ENCODE measurements around the gene GREM1. TPM values are rescaled to one million over a fixed set of nuclear protein-coding genes. Genes with fewer than 3 reads are reported as not detected.

GREM1 gene
- total and polyA plus RNA-seq, 2 donors (not counting 1 experiment from before 2014, with no cell fraction given) = 364 to 1,863 TPM

DNA sequence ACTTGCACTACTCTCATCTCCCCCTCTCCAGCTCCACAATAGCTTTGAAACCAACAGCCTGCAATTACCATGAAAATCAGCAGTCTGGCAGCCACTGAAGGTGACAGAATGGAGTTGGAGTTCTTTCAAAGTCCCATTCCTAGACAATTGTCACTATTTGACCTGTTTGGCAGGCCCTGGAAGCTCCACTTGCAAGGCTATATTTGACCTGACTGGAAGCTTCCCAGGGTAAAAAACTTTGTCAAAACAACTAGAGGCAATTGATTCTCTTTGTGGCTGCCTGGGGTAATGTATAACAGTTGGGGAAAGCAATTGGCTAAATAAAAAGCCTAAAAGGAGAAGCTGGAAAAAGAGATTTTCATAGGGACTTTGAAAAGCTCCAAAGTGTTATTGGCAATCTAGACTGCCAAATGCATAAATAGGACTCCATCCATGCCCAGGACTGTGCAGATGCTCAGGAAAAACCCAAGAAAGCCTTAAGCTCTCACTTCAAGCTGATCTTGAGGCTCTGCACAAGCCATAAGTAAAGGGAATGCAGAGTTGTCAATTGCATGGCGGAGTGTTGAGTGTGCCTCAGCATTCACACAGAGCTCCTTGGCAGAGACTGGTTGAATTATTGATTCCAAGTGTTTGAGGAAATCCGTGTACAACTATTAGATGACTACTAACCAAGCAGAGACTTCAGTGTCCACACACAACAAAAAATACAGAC lies 18.3 kb downstream of the GREM1 start:
- no peaks in the 10 kb centered on the region for H3K36me3 ChIP-seq (ENCODE audit: control insufficient read depth, insufficient read depth, low read length)
- DNase-seq (ENCODE audit: low read depth in 2 of 2) = no peak

DNA sequence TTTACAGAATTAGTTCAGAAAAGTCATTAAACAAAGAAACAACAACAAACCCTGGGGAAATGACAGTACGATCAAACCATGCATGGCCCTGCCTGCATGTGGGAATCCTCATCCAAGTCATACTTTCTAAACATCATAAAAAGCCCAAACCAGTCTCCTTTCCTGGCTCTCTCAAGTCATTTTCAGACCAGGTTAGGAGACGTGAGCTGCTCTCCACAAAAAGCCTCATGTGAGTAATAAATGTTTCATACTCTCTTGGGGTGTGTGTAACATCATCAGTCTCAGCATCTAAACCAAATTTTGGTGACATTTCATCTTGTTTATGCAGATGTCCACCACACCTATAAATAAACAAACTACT lies 18.9 kb downstream of the GREM1 start:
- TF ChIP-seq CTCF (conservative IDR thresholded peaks at IDR 0.05 in 1 of 2, IDR thresholded peaks at IDR 0.05 in 1 of 2; ENCODE audit: low read depth in 1 of 2, low read length in 2 of 2) (no peak), EZH2 (IDR thresholded peaks at IDR 0.05; ENCODE audit: low read length, missing control alignments) (no peak)
- H2AFZ ChIP-seq (ENCODE audit: low read length) = no peak overlapping the region
- no peak overlapping the region for H3K9ac ChIP-seq (ENCODE audit: insufficient read depth, low read length)
- no peaks in the 10 kb centered on the region for H3K4me1 ChIP-seq (ENCODE audit: control insufficient read depth, extremely low read depth, insufficient read depth, low read length)
- H3K4me3 ChIP-seq (replicated peaks in 1 of 4; ENCODE audit: control extremely low read depth in 1 of 4, insufficient read depth in 1 of 4, low read depth in 3 of 4, low read length in 4 of 4) = no peak overlapping the region
- H4K20me1 ChIP-seq (ENCODE audit: control insufficient read depth, extremely low read depth, insufficient read depth, low read length) = no peaks in the 10 kb centered on the region
- no peak overlapping the region for H3K27ac ChIP-seq (ENCODE audit: insufficient read depth, low read length)
- no peaks in the 10 kb centered on the region for H3K79me2 ChIP-seq (ENCODE audit: control insufficient read depth, insufficient read depth, low read length)
- H3K9me3 ChIP-seq (ENCODE audit: control insufficient read depth, insufficient read depth, low read depth, low read length) = no peaks in the 10 kb centered on the region
- no peak for DNase-seq (ENCODE audit: low read depth in 2 of 2)
- H3K4me2 ChIP-seq (ENCODE audit: extremely low read depth, insufficient read depth, low read length) = no peak overlapping the region
- no peaks in the 10 kb centered on the region for H3K27me3 ChIP-seq (ENCODE audit: control insufficient read depth, insufficient read depth, low read length)
- no peaks in the 10 kb centered on the region for H3K36me3 ChIP-seq (ENCODE audit: control insufficient read depth, insufficient read depth, low read length)

More for the DNA sequence above, 18.3 kb downstream of the GREM1 start:
- no peaks in the 10 kb centered on the region for H3K27me3 ChIP-seq (ENCODE audit: control insufficient read depth, insufficient read depth, low read length)
- no peak for TF ChIP-seq EZH2 (IDR thresholded peaks at IDR 0.05; ENCODE audit: low read length, missing control alignments)
- TF ChIP-seq CTCF (conservative IDR thresholded peaks at IDR 0.05 in 1 of 2, IDR thresholded peaks at IDR 0.05 in 1 of 2; ENCODE audit: low read depth in 1 of 2, low read length in 2 of 2) = no peak
- no peaks in the 10 kb centered on the region for H3K4me1 ChIP-seq (ENCODE audit: control insufficient read depth, extremely low read depth, insufficient read depth, low read length)
- no peaks in the 10 kb centered on the region for H4K20me1 ChIP-seq (ENCODE audit: control insufficient read depth, extremely low read depth, insufficient read depth, low read length)
- no peak overlapping the region for H2AFZ ChIP-seq (ENCODE audit: low read length)
- H3K4me3 ChIP-seq (replicated peaks in 1 of 4; ENCODE audit: control extremely low read depth in 1 of 4, insufficient read depth in 1 of 4, low read depth in 3 of 4, low read length in 4 of 4) = no peak overlapping the region
- H3K27ac ChIP-seq (ENCODE audit: insufficient read depth, low read length) = no peak overlapping the region
- H3K9ac ChIP-seq (ENCODE audit: insufficient read depth, low read length) = no peak overlapping the region
- no peak overlapping the region for H3K4me2 ChIP-seq (ENCODE audit: extremely low read depth, insufficient read depth, low read length)
- H3K9me3 ChIP-seq (ENCODE audit: control insufficient read depth, insufficient read depth, low read depth, low read length) = no peaks in the 10 kb centered on the region
- no peaks in the 10 kb centered on the region for H3K79me2 ChIP-seq (ENCODE audit: control insufficient read depth, insufficient read depth, low read length)

GRCh38 chr15:32737304-32737703 lies 19.5 kb downstream of the GREM1 start:
- Histone ChIP-seq H3K4me3 (replicated peaks in 1 of 4; ENCODE audit: control extremely low read depth in 1 of 4, insufficient read depth in 1 of 4, low read depth in 3 of 4, low read length in 4 of 4) (no peak overlapping the region), H3K27ac (ENCODE audit: insufficient read depth, low read length) (no peak overlapping the region), H4K20me1 (ENCODE audit: control insufficient read depth, extremely low read depth, insufficient read depth, low read length) (no peaks in the 10 kb centered on the region), H3K4me2 (ENCODE audit: extremely low read depth, insufficient read depth, low read length) (no peak overlapping the region), H3K9ac (ENCODE audit: insufficient read depth, low read length) (no peak overlapping the region), H3K4me1 (ENCODE audit: control insufficient read depth, extremely low read depth, insufficient read depth, low read length) (no peaks in the 10 kb centered on the region), H3K9me3 (ENCODE audit: control insufficient read depth, insufficient read depth, low read depth, low read length) (no peaks in the 10 kb centered on the region), H3K79me2 (ENCODE audit: control insufficient read depth, insufficient read depth, low read length) (no peaks in the 10 kb centered on the region), H3K27me3 (ENCODE audit: control insufficient read depth, insufficient read depth, low read length) (no peaks in the 10 kb centered on the region), H2AFZ (ENCODE audit: low read length) (no peak overlapping the region), H3K36me3 (ENCODE audit: control insufficient read depth, insufficient read depth, low read length) (no peaks in the 10 kb centered on the region)
- DNase-seq (ENCODE audit: low read depth in 2 of 2) = no peak
- TF ChIP-seq EZH2 (IDR thresholded peaks at IDR 0.05; ENCODE audit: low read length, missing control alignments) = no peak
- TF ChIP-seq CTCF (conservative IDR thresholded peaks at IDR 0.05 in 1 of 2, IDR thresholded peaks at IDR 0.05 in 1 of 2; ENCODE audit: low read depth in 1 of 2, low read length in 2 of 2) = no peak
